Nephron progenitor cell (in vitro differentiated cells): ENCODE data around the gene SPACDR.

ENCODE experiments used
- DNase-seq: peaks from one replicate; pipeline ENCODE4 v3.0.0; 2021
- H3K27ac Mint-ChIP-seq: 2 replicates; pipeline ENCODE4 v1.8.0; 2021; ENCODE audit warnings: mild to moderate bottlenecking, moderate library complexity, mixed read lengths
- H3K27me3 Mint-ChIP-seq: 2 replicates; pipeline ENCODE4 v1.8.0; 2021; ENCODE audit warnings: mild to moderate bottlenecking, low read depth, mixed read lengths; ENCODE audit not compliant: poor library complexity
- H3K36me3 Mint-ChIP-seq: 2 replicates; pipeline ENCODE4 v1.8.0; 2021; ENCODE audit warnings: low read depth, mixed read lengths
- H3K4me1 Mint-ChIP-seq: 2 replicates; pipeline ENCODE4 v1.8.0; 2021; ENCODE audit warnings: mixed read lengths
- H3K4me3 Mint-ChIP-seq: 2 replicates; pipeline ENCODE4 v1.8.0; 2021; ENCODE audit warnings: mild to moderate bottlenecking, moderate library complexity, mixed read lengths
- H3K9me3 Mint-ChIP-seq: 2 replicates; pipeline ENCODE4 v1.8.0; 2021; ENCODE audit warnings: mild to moderate bottlenecking, moderate library complexity, mixed read lengths
- CTCF ChIP-seq: fragments of 200-600 bp; sonication (generic); IDR thresholded peaks from 2 replicates; pipeline ENCODE4 v1.5.0; 2021; ENCODE audit warnings: antibody characterized with exemption

Gene SPACDR

GRCh38 chr7:100427762-100428198, 36.3 kb downstream of the SPACDR start:
- TF ChIP-seq CTCF, result no peak
- H3K36me3 Mint-ChIP-seq, result peaks cover 15% of the 10 kb centered on the region
- H3K27me3 Mint-ChIP-seq, result peaks cover 16% of the 10 kb centered on the region
- H3K4me1 Mint-ChIP-seq, result peaks cover 25% of the 10 kb centered on the region
- peak overlapping the region; percentile 93 for H3K4me3 Mint-ChIP-seq
- no peak for DNase-seq
- no peak overlapping the region for H3K27ac Mint-ChIP-seq
- peaks cover 7% of the 10 kb centered on the region for H3K9me3 Mint-ChIP-seq

- Mint-ChIP-seq H3K27me3 (peaks cover 26% of the 10 kb centered on the region), H3K27ac (no peak overlapping the region), H3K36me3 (peaks cover 3% of the 10 kb centered on the region), H3K4me1 (peaks cover 13% of the 10 kb centered on the region), H3K9me3 (peaks cover 7% of the 10 kb centered on the region), H3K4me3 (no peak overlapping the region)
- no peak for TF ChIP-seq CTCF
- no peak for DNase-seq
Measured at GRCh38 chr7:100426516-100426915, 37.5 kb downstream of the SPACDR start.

GRCh38 chr7:100425347-100425746, 38.7 kb downstream of the SPACDR start:
- no peak for DNase-seq
- Mint-ChIP-seq H3K27ac (no peak overlapping the region), H3K9me3 (peaks cover 7% of the 10 kb centered on the region), H3K4me3 (no peak overlapping the region), H3K27me3 (peaks cover 29% of the 10 kb centered on the region), H3K36me3 (no peaks in the 10 kb centered on the region), H3K4me1 (peaks cover 2% of the 10 kb centered on the region)
- no peak for TF ChIP-seq CTCF

GRCh38 chr7:100423315-100423714, 40.7 kb downstream of the SPACDR start:
- TF ChIP-seq CTCF, result no peak
- no peak overlapping the region for H3K4me3 Mint-ChIP-seq
- H3K4me1 Mint-ChIP-seq, result peaks cover 14% of the 10 kb centered on the region
- no peak for DNase-seq
- no peak overlapping the region for H3K27ac Mint-ChIP-seq
- H3K27me3 Mint-ChIP-seq, result peaks cover 24% of the 10 kb centered on the region
- H3K36me3 Mint-ChIP-seq, result no peaks in the 10 kb centered on the region
- H3K9me3 Mint-ChIP-seq, result peaks cover 7% of the 10 kb centered on the region

- Mint-ChIP-seq H3K9me3 (no peaks in the 10 kb centered on the region), H3K4me3 (no peak overlapping the region), H3K27ac (no peak overlapping the region), H3K4me1 (peaks cover 14% of the 10 kb centered on the region), H3K27me3 (peaks cover 17% of the 10 kb centered on the region), H3K36me3 (no peaks in the 10 kb centered on the region)
- no peak for DNase-seq
- no peak for TF ChIP-seq CTCF
Measured at GRCh38 chr7:100419660-100420226, 44.3 kb downstream of the SPACDR start.

- no peak overlapping the region for H3K4me3 Mint-ChIP-seq
- H3K36me3 Mint-ChIP-seq, result no peaks in the 10 kb centered on the region
- no peak for TF ChIP-seq CTCF
- no peak for DNase-seq
- no peaks in the 10 kb centered on the region for H3K9me3 Mint-ChIP-seq
- H3K4me1 Mint-ChIP-seq, result peaks cover 14% of the 10 kb centered on the region
- peaks cover 17% of the 10 kb centered on the region for H3K27me3 Mint-ChIP-seq
- H3K27ac Mint-ChIP-seq, result no peak overlapping the region
Measured at GRCh38 chr7:100418930-100419659, 45.0 kb downstream of the SPACDR start.
